ENCODE data around the gene LSR. TPM values are rescaled to one million over a fixed set of nuclear protein-coding genes. Genes with fewer than 3 reads are reported as not detected.

LSR gene
- total and polyA plus RNA-seq, 2 of the 4 experiments (the other 2 are of a cell fraction) = 0.18 to 0.44 TPM

- H3K9me1 ChIP-seq (ENCODE audit: insufficient read depth, low read length) = no peaks in the 10 kb centered on the region
- no peak overlapping the region for H3K4me3 ChIP-seq (ENCODE audit: insufficient read depth, low read depth, low read length)
- in situ Hi-C loops (cut with MboI; ENCODE audit: low sequenced_read_pairs) (no loop called here), dilution Hi-C loops (cut with HindIII; ENCODE audit: low sequenced_read_pairs, unreplicated experiment) (no loop called here), intact Hi-C loops (cut with micrococcal nuclease) (no loop called here)
- H3K56ac ChIP-seq (ENCODE audit: extremely low read depth, insufficient read depth, low read length) = no peak overlapping the region
- ChIA-PET POLR2A (ENCODE audit: unreplicated experiment) (no interaction called here), CTCF (no interaction called here)
- no peaks in the 10 kb centered on the region for H3K36me3 ChIP-seq (ENCODE audit: control insufficient read depth, insufficient read depth, low read length)
- peaks cover 3% of the 10 kb centered on the region for H3K27me3 ChIP-seq (ENCODE audit: control insufficient read depth, insufficient read depth, low read length)
- H3K9ac ChIP-seq (ENCODE audit: low read depth, low read length) = no peak overlapping the region
- no peak overlapping the region for H4K91ac ChIP-seq (ENCODE audit: insufficient read depth, low read depth, low read length)
- H3K4me1 ChIP-seq (ENCODE audit: control insufficient read depth, insufficient read depth, low read length) = no peaks in the 10 kb centered on the region
- no peaks in the 10 kb centered on the region for H4K20me1 ChIP-seq (ENCODE audit: insufficient read depth, low read length)
- DNase-seq (no peak), ATAC-seq (ENCODE audit: low read depth) (no peak)
- H2AK9ac ChIP-seq (replicated peaks; ENCODE audit: low read depth, low read length, poor library complexity) = no peak overlapping the region
- no peak overlapping the region for H4K5ac ChIP-seq (ENCODE audit: low read depth, low read length)
- H2AK5ac ChIP-seq (ENCODE audit: low read depth, low read length) = no peak overlapping the region
- H2BK5ac ChIP-seq (ENCODE audit: low read depth, low read length, poor library complexity, severe bottlenecking) = no peak overlapping the region
- 70% methylated on average over 2 of the region's 8 CpGs; no CpG with 5 or more reads in 1 of the 2 experiments for WGBS, 2 experiments (ENCODE audit: extremely low coverage in 2 of 2, insufficient read length in 1 of 2)
- no peak overlapping the region for H4K8ac ChIP-seq (ENCODE audit: low read depth in 2 of 2, low read length in 2 of 2)
- no peak overlapping the region for H3K18ac ChIP-seq (ENCODE audit: low read depth, low read length)
- no TSS peak for BruUV-seq (replicated peaks)
- no peak overlapping the region for H3K27ac ChIP-seq (ENCODE audit: insufficient read depth, low read length)
- no peak overlapping the region for H3K4me2 ChIP-seq (ENCODE audit: low read depth, low read length)
- no peak overlapping the region for H2BK120ac ChIP-seq (ENCODE audit: low read depth, low read length)
- no peak overlapping the region for H3K4ac ChIP-seq (ENCODE audit: low read depth, low read length)
- no peak overlapping the region for H2BK20ac ChIP-seq (ENCODE audit: low read depth, low read length)
- no peak overlapping the region for H2AFZ ChIP-seq (replicated peaks; ENCODE audit: low read length, poor library complexity)
- H3K14ac ChIP-seq (replicated peaks; ENCODE audit: low read depth, low read length) = no peak overlapping the region
- no peak for TF ChIP-seq MAZ (IDR thresholded peaks at IDR 0.05; ENCODE audit: borderline replicate concordance, low read depth, low read length)
- no peak for TF ChIP-seq CHD1 (IDR thresholded peaks at IDR 0.05; ENCODE audit: low read depth, low read length)
- no peak for TF ChIP-seq CTCF (conservative IDR thresholded peaks at IDR 0.05; ENCODE audit: low read depth, low read length)
- TF ChIP-seq CEBPB (IDR thresholded peaks at IDR 0.05; ENCODE audit: low read depth, low read length) = no peak
- TF ChIP-seq MXI1 (IDR thresholded peaks at IDR 0.05; ENCODE audit: borderline replicate concordance, low read depth, low read length) = no peak
- TF ChIP-seq FOS (IDR thresholded peaks at IDR 0.05; ENCODE audit: low read depth, low read length) = no peak
- TF ChIP-seq USF2 (IDR thresholded peaks at IDR 0.05; ENCODE audit: low read depth, low read length) = no peak
- no peaks in the 10 kb centered on the region for H3K79me1 ChIP-seq (ENCODE audit: low read depth in 1 of 2, low read length in 2 of 2)
- H3K9me3 ChIP-seq (ENCODE audit: control insufficient read depth, insufficient read depth, low read length) = no peaks in the 10 kb centered on the region
- no peak overlapping the region for H2BK15ac ChIP-seq (ENCODE audit: low read depth, low read length)
- H3K23ac ChIP-seq (ENCODE audit: low read depth, low read length) = no peak overlapping the region
Measured at GRCh38 chr19:35208121-35208520, 40.7 kb upstream of the LSR start.

Data from IMR-90 (cell line).